Measurements from ENCODE around the gene MAP3K8. TPM values are rescaled to one million over a fixed set of nuclear protein-coding genes. Genes with fewer than 3 reads are reported as not detected.
A peak's percentile ranks its signal among the peaks of the same experiment; 100 is the strongest.

MAP3K8 gene
- total and polyA plus RNA-seq, 9 of the 15 experiments (the other 6 are each of a cell fraction or from before 2014, with no cell fraction given), result 6.9 to 23.6 (median 13.6) TPM

DNA sequence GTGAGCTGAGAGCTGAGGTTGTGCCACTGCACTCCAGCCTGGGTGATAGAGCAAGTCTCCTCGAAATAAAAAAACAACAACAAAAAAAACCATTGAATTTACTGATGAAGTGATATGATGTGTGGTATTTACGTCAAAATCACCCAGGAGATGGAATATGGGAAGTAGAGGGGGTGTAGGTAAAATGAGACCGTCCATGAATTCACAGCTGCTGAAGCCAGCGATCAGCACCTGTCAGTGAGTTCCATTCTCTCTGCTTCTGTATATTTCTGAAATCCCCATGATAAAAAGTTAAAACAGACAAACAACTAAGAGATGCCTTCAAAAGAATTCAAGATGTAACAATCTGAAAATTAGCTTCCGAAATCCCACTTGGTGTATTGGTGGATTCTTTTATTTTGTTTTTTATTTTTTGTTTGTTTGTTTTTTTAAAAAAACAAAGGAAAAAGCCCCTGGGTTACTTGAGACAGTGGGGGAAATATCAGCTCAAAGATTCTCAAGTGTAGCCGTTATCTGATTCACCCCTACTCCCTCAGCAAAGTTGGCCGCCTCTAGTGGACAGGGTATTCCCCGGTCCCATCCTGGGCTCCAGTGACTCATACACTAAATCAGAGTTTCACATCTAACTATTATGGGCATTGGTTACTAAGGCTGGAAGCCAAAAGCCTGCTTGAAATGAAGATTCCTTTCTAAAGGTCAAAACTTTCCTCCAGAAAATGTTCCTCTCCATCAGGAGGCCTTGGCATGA is 76.4 kb downstream of the MAP3K8 start:
- FAIRE-seq (peak; percentile 87), DNase-seq (ENCODE audit: extremely low read depth in 1 of 4, low spot score in 3 of 4) (peak; percentile 32 to 64 (median 48)), ATAC-seq (peak; percentile 88)
- BruUV-seq (replicated peaks), result no TSS peak
- CTCF ChIA-PET (ENCODE audit: low intra/inter-chr PET ratio), result interaction anchor here (0.6 kb wide), 1 partner anchor 153 kb away, joined by 3 read pairs; no protein-coding TSS in a partner anchor
- H3K9me1 ChIP-seq (ENCODE audit: control insufficient read depth, insufficient read depth, low read length), result no peaks in the 10 kb centered on the region
- no peak overlapping the region for H2AFZ ChIP-seq (ENCODE audit: low read depth, low read length)
- intact Hi-C loops (cut with micrococcal nuclease) (no loop called here), in situ Hi-C loops (cut with MboI) (no loop called here)
- WGBS (ENCODE audit: insufficient coverage, low coverage, missing lambda C conversion rate), result 23% methylated on average over 8 of the region's 8 CpGs
- H3K9ac ChIP-seq (ENCODE audit: insufficient read depth in 1 of 2, low read depth in 2 of 2, low read length in 2 of 2), result no peak overlapping the region
- peaks cover 0 to 10% of the 10 kb centered on the region in 2 experiments; a peak in 2 of 5 replicates for H3K4me1 ChIP-seq (replicated peaks in 1 of 2; ENCODE audit: control insufficient read depth in 2 of 2, insufficient read depth in 2 of 2, low read length in 2 of 2)
- no peaks in the 10 kb centered on the region for H3K27me3 ChIP-seq (ENCODE audit: control insufficient read depth in 2 of 2, insufficient read depth in 2 of 2, low read length in 2 of 2)
- H3K4me2 ChIP-seq (ENCODE audit: insufficient read depth, low read length), result peak overlapping the region; percentile 22; the same call in 1 of the 2 replicates
- no peak overlapping the region for H3K27ac ChIP-seq (ENCODE audit: extremely low read depth, low read depth, low read length)
- POLR2A ChIA-PET, result interaction anchor here (0.9 to 1.0 kb wide), 3 partner anchors 9 to 46 kb away, joined by 3 to 4 read pairs (median 4); no protein-coding TSS in a partner anchor
- H3K79me2 ChIP-seq (ENCODE audit: control insufficient read depth, insufficient read depth, low read length), result no peaks in the 10 kb centered on the region
- H3K4me3 ChIP-seq, result no peak overlapping the region
- H3K9me3 ChIP-seq (replicated peaks; ENCODE audit: control insufficient read depth, insufficient read depth, low read depth, low read length), result no peaks in the 10 kb centered on the region
- no peaks in the 10 kb centered on the region for H4K20me1 ChIP-seq (replicated peaks; ENCODE audit: control insufficient read depth, insufficient read depth, low read length)
- H3K36me3 ChIP-seq (ENCODE audit: control insufficient read depth, insufficient read depth, low read length), result no peaks in the 10 kb centered on the region
- TF ChIP-seq, protein P1, sequence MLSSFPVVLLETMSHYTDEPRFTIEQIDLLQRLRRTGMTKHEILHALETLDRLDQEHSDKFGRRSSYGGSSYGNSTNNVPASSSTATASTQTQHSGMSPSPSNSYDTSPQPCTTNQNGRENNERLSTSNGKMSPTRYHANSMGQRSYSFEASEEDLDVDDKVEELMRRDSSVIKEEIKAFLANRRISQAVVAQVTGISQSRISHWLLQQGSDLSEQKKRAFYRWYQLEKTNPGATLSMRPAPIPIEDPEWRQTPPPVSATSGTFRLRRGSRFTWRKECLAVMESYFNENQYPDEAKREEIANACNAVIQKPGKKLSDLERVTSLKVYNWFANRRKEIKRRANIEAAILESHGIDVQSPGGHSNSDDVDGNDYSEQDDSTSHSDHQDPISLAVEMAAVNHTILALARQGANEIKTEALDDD (IDR thresholded peaks at IDR 0.05), result no peak
- 0 out of 2 replicates have a peak, but pooled peaks have one; percentile 31 for TF ChIP-seq RNF2 (IDR thresholded peaks at IDR 0.05)
- peak; percentile 96 for TF ChIP-seq JUND (IDR thresholded peaks at IDR 0.05; ENCODE audit: borderline replicate concordance, low read depth, low read length)
- TF ChIP-seq JUND (tag; IDR thresholded peaks at IDR 0.05; ENCODE audit: borderline replicate concordance, low read depth, low read length), result peak; percentile 91; the same call in 1 of the 3 replicates
- peak; percentile 28; the same call in 1 of the 2 replicates for TF ChIP-seq EP300 (IDR thresholded peaks at IDR 0.05; ENCODE audit: low read length)
- peak; percentile 59; the same call in 1 of the 2 replicates for TF ChIP-seq MTA1 (IDR thresholded peaks at IDR 0.05; ENCODE audit: borderline replicate concordance)
- TF ChIP-seq DACH1 (IDR thresholded peaks at IDR 0.05; ENCODE audit: partially characterized antibody), result no peak
- peak; percentile 59; the same call in 1 of the 2 replicates for TF ChIP-seq SMARCC2 (IDR thresholded peaks at IDR 0.05; ENCODE audit: low read depth)
- peak; percentile 59; the same call in 1 of the 2 replicates for TF ChIP-seq CTBP1 (IDR thresholded peaks at IDR 0.05; ENCODE audit: borderline replicate concordance)
- TF ChIP-seq, protein P2, sequence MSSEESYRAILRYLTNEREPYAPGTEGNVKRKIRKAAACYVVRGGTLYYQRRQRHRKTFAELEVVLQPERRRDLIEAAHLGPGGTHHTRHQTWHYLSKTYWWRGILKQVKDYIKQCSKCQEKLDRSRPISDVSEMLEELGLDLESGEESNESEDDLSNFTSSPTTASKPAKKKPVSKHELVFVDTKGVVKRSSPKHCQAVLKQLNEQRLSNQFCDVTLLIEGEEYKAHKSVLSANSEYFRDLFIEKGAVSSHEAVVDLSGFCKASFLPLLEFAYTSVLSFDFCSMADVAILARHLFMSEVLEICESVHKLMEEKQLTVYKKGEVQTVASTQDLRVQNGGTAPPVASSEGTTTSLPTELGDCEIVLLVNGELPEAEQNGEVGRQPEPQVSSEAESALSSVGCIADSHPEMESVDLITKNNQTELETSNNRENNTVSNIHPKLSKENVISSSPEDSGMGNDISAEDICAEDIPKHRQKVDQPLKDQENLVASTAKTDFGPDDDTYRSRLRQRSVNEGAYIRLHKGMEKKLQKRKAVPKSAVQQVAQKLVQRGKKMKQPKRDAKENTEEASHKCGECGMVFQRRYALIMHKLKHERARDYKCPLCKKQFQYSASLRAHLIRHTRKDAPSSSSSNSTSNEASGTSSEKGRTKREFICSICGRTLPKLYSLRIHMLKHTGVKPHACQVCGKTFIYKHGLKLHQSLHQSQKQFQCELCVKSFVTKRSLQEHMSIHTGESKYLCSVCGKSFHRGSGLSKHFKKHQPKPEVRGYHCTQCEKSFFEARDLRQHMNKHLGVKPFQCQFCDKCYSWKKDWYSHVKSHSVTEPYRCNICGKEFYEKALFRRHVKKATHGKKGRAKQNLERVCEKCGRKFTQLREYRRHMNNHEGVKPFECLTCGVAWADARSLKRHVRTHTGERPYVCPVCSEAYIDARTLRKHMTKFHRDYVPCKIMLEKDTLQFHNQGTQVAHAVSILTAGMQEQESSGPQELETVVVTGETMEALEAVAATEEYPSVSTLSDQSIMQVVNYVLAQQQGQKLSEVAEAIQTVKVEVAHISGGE (CRISPR knock-in tag; IDR thresholded peaks at IDR 0.05), result no peak
- peak; percentile 81 for TF ChIP-seq SMARCA4 (IDR thresholded peaks at IDR 0.05)
- peak; percentile 73; the same call in 1 of the 2 replicates for TF ChIP-seq SMARCE1 (IDR thresholded peaks at IDR 0.05)
- TF ChIP-seq CEBPG (CRISPR knock-in tag; IDR thresholded peaks at IDR 0.05), result no peak
- TF ChIP-seq CEBPG (tag; conservative IDR thresholded peaks at IDR 0.05 in 1 of 2, IDR thresholded peaks at IDR 0.05 in 1 of 2), result no peak
- peak; percentile 49; the same call in 1 of the 2 replicates for TF ChIP-seq HDAC2 (IDR thresholded peaks at IDR 0.05)
